H9 (cell line): ENCODE data around the gene KIF16B. TPM values are rescaled to one million over a fixed set of nuclear protein-coding genes. Genes with fewer than 3 reads are reported as not detected.

ENCODE experiments used
- DNase-seq: peaks from one replicate; pipeline ENCODE4 v3.0.0-alpha.2; 2017
- H2AFZ ChIP-seq: one replicate; pipeline ENCODE4 v1.6.1; 2013; ENCODE audit warnings: mild to moderate bottlenecking, low read length, control low read depth, moderate library complexity
- H2AK5ac ChIP-seq: 2 replicates; pipeline ENCODE4 v1.6.1; 2013; ENCODE audit warnings: low read length, control low read depth, mixed read lengths; ENCODE audit not compliant: insufficient read length
- H2BK120ac ChIP-seq: one replicate; pipeline ENCODE4 v1.6.1; 2013; ENCODE audit warnings: low read depth, mild to moderate bottlenecking, low read length, control low read depth, inconsistent platforms; ENCODE audit not compliant: poor library complexity, severe bottlenecking
- H2BK12ac ChIP-seq: 2 replicates; pipeline ENCODE4 v1.6.1; 2013; ENCODE audit warnings: low read length, control low read depth, mixed read lengths, low read depth; ENCODE audit not compliant: insufficient read length
- H2BK15ac ChIP-seq: 2 replicates; pipeline ENCODE4 v1.6.1; 2013; ENCODE audit warnings: low read depth, low read length, control low read depth
- H2BK20ac ChIP-seq: one replicate; pipeline ENCODE4 v1.6.1; 2013; ENCODE audit warnings: low read depth, mild to moderate bottlenecking, low read length, control low read depth, inconsistent platforms; ENCODE audit not compliant: poor library complexity, severe bottlenecking
- H2BK5ac ChIP-seq: 2 replicates; pipeline ENCODE4 v1.6.1; 2013; ENCODE audit warnings: low read length, control low read depth, mixed read lengths; ENCODE audit not compliant: insufficient read length
- H3K14ac ChIP-seq: 2 replicates; pipeline ENCODE4 v1.6.1; 2013; ENCODE audit warnings: low read length, control low read depth; ENCODE audit not compliant: insufficient read depth
- H3K18ac ChIP-seq: 2 replicates; pipeline ENCODE4 v1.6.1; 2013; ENCODE audit warnings: low read depth, mild to moderate bottlenecking, mixed read lengths, low read length, control low read depth; ENCODE audit not compliant: insufficient read length
- H3K23ac ChIP-seq: 2 replicates; pipeline ENCODE4 v1.6.1; 2013; ENCODE audit warnings: low read length, control low read depth, mixed read lengths, low read depth; ENCODE audit not compliant: insufficient read length
- H3K23me2 ChIP-seq: 2 replicates; pipeline ENCODE4 v1.6.1; 2013; ENCODE audit warnings: low read depth, mild to moderate bottlenecking, mixed read lengths, low read length, control low read depth; ENCODE audit not compliant: insufficient read length, poor library complexity, severe bottlenecking
- H3K27ac ChIP-seq: 2 replicates; pipeline ENCODE4 v1.5.1; 2013; ENCODE audit warnings: low read length, control low read depth, mixed read lengths, low read depth; ENCODE audit not compliant: insufficient read length
- H3K27me3 ChIP-seq: 2 replicates; pipeline ENCODE4 v1.6.1; 2013; ENCODE audit warnings: low read length, control low read depth, inconsistent platforms; ENCODE audit not compliant: insufficient read depth
- H3K4ac ChIP-seq: 2 replicates; pipeline ENCODE4 v1.6.1; 2013; ENCODE audit warnings: low read depth, mild to moderate bottlenecking, control low read depth, inconsistent platforms, low read length, moderate library complexity
- H3K4me1 ChIP-seq: 2 replicates; pipeline ENCODE4 v1.6.1; 2013; ENCODE audit warnings: low read length, control low read depth, inconsistent platforms; ENCODE audit not compliant: insufficient read depth
- H3K4me2 ChIP-seq: 2 replicates; pipeline ENCODE4 v1.6.1; 2013; ENCODE audit warnings: low read length, control low read depth, mixed read lengths; ENCODE audit not compliant: insufficient read length, insufficient read depth
- H3K56ac ChIP-seq: 2 replicates; pipeline ENCODE4 v1.6.1; 2013; ENCODE audit warnings: low read depth, mild to moderate bottlenecking, mixed read lengths, low read length, control low read depth; ENCODE audit not compliant: insufficient read length
- H3K79me1 ChIP-seq: 2 replicates; pipeline ENCODE4 v1.6.1; 2013; ENCODE audit warnings: low read depth, mild to moderate bottlenecking, moderate library complexity, low read length, control low read depth, inconsistent platforms; ENCODE audit not compliant: insufficient read depth, poor library complexity, severe bottlenecking
- H3K79me2 ChIP-seq: 2 replicates; pipeline ENCODE4 v1.6.1; 2013; ENCODE audit warnings: low read length, control low read depth, inconsistent platforms; ENCODE audit not compliant: insufficient read depth
- H3K9ac ChIP-seq: 2 replicates; pipeline ENCODE4 v1.6.1; 2013; ENCODE audit warnings: low read length, control low read depth, mixed read lengths; ENCODE audit not compliant: insufficient read length; ENCODE audit errors: extremely low read depth
- H3K9me3 ChIP-seq: one replicate; pipeline ENCODE4 v1.6.1; 2013; ENCODE audit warnings: low read depth, low read length, inconsistent platforms; ENCODE audit not compliant: control insufficient read depth
- H3T11ph ChIP-seq: one replicate; pipeline ENCODE4 v1.6.1; 2013; ENCODE audit warnings: mild to moderate bottlenecking, low read length, control low read depth, inconsistent platforms
- H4K20me1 ChIP-seq: one replicate; pipeline ENCODE4 v1.6.1; 2013; ENCODE audit not compliant: control insufficient read depth, insufficient read length, insufficient read depth
- H4K5ac ChIP-seq: 2 replicates; pipeline ENCODE4 v1.6.1; 2013; ENCODE audit warnings: low read depth, mild to moderate bottlenecking, mixed read lengths, low read length, control low read depth; ENCODE audit not compliant: insufficient read length
- H4K8ac ChIP-seq: replicated peaks from 2 replicates; pipeline ENCODE4 v1.6.1; 2013; ENCODE audit warnings: low read length, control low read depth, mixed read lengths, low read depth; ENCODE audit not compliant: insufficient read length
- H4K91ac ChIP-seq: 2 replicates; pipeline ENCODE4 v1.6.1; 2013; ENCODE audit warnings: low read depth, mild to moderate bottlenecking, moderate library complexity, mixed read lengths, low read length, control low read depth; ENCODE audit not compliant: insufficient read length
- H3K27ac Mint-ChIP-seq, 3 experiments: 2 replicates in 2 of 3; 3 replicates in 1 of 3; pipeline ENCODE4 v1.8.0; 2020 to 2021; ENCODE audit warnings: mixed read lengths in 3 of 3, mild to moderate bottlenecking in 1 of 3, moderate library complexity in 1 of 3
- H3K27me3 Mint-ChIP-seq: 2 replicates; pipeline ENCODE4 v1.8.0; 2021; ENCODE audit warnings: low read depth, mild to moderate bottlenecking, moderate library complexity, mixed read lengths
- H3K36me3 Mint-ChIP-seq, 3 experiments: 2 replicates in 2 of 3; 3 replicates in 1 of 3; pipeline ENCODE4 v1.8.0; 2020 to 2021; ENCODE audit warnings: low read depth in 3 of 3, mixed read lengths in 3 of 3; ENCODE audit not compliant: insufficient read depth in 1 of 3
- H3K4me1 Mint-ChIP-seq, 2 experiments: 2 replicates each; pipeline ENCODE4 v1.8.0; 2020; ENCODE audit warnings: mixed read lengths in 2 of 2
- H3K4me3 Mint-ChIP-seq, 2 experiments: 2 replicates in 1 of 2; 3 replicates in 1 of 2; pipeline ENCODE4 v1.8.0; 2020 to 2021; ENCODE audit warnings: mild to moderate bottlenecking in 2 of 2, mixed read lengths in 2 of 2, moderate library complexity in 1 of 2
- H3K9me3 Mint-ChIP-seq, 2 experiments: 2 replicates in 1 of 2; 3 replicates in 1 of 2; pipeline ENCODE4 v1.8.0; 2020; ENCODE audit warnings: mild to moderate bottlenecking in 2 of 2, mixed read lengths in 2 of 2, moderate library complexity in 1 of 2
- WGBS: extraction: QIAGEN DNeasy Blood & Tissue Kit; methylation state at CpG from one replicate; pipeline ENCODE4 v1.1.7; 2013; ENCODE audit warnings: missing lambda C conversion rate, low lambda C conversion rate, mixed read lengths; ENCODE audit not compliant: insufficient read length; ENCODE audit errors: extremely low coverage; 5-methylcytosine and 5-hydroxymethylcytosine counted together
- total RNA-seq: library from RNA; stranded (reverse); gene quantifications from 2 replicates; pipeline ENCODE4 v1.2.1, GENCODE V29; 2021
- TF ChIP-seq, protein P1 (sequence below): fragments of 200-600 bp; sonication (generic); conservative IDR thresholded peaks from 3 replicates; pipeline ENCODE4 v1.8.0; 2021; ENCODE audit warnings: antibody characterized with exemption, mild to moderate bottlenecking

Gene KIF16B
- total RNA-seq, 1 experiment from 2014 or later, result 7.4 TPM

DNA sequence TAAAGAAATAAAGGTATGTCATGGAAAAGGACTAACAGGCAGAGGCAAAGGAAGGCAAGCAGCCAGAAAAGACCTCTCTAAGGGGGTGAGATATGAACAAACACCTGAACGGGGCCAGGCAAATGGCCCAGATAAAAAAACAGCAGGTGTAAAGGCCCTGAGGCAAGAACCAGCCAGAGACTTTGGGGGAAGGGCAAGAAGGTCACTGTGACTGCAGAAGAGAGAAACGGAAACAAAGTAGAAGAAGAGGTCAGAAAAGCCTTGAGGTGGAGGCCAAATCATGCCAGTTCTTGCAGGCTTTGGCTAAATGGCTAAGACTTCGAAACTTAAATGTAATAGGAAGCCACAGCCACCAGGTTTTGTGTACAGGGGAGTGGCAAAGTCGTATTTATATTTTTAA lies 30.8 kb downstream of the KIF16B start:
- WGBS, result no CpG with 5 or more reads among the region's 4 CpGs
- H3K56ac ChIP-seq, result no peak overlapping the region
- H3K27ac ChIP-seq, result no peak overlapping the region
- H3K23ac ChIP-seq, result no peak overlapping the region
- H3K27me3 ChIP-seq, result no peaks in the 10 kb centered on the region
- no peaks in the 10 kb centered on the region for H3K9me3 Mint-ChIP-seq
- no peaks in the 10 kb centered on the region for H3K9me3 ChIP-seq
- H3K18ac ChIP-seq, result no peak overlapping the region
- H3K4me3 Mint-ChIP-seq, result no peak overlapping the region
- H3K79me1 ChIP-seq, result peaks cover 3% of the 10 kb centered on the region
- H3T11ph ChIP-seq, result no peak overlapping the region
- no peaks in the 10 kb centered on the region for H3K27me3 Mint-ChIP-seq
- H3K4me1 Mint-ChIP-seq, result peaks cover 0 to 16% of the 10 kb centered on the region in 2 experiments; a peak in 3 of 4 replicates
- H2AFZ ChIP-seq, result no peak overlapping the region
- H2BK15ac ChIP-seq, result no peak overlapping the region
- H4K5ac ChIP-seq, result no peak overlapping the region
- H2AK5ac ChIP-seq, result no peak overlapping the region
- H2BK5ac ChIP-seq, result no peak overlapping the region
- H3K4me1 ChIP-seq, result no peaks in the 10 kb centered on the region; the same call in 1 of the 2 replicates
- H3K23me2 ChIP-seq, result no peaks in the 10 kb centered on the region
- no peaks in the 10 kb centered on the region for H3K79me2 ChIP-seq
- no peaks in the 10 kb centered on the region for H4K20me1 ChIP-seq
- H3K4me2 ChIP-seq, result no peak overlapping the region
- TF ChIP-seq, protein P1, sequence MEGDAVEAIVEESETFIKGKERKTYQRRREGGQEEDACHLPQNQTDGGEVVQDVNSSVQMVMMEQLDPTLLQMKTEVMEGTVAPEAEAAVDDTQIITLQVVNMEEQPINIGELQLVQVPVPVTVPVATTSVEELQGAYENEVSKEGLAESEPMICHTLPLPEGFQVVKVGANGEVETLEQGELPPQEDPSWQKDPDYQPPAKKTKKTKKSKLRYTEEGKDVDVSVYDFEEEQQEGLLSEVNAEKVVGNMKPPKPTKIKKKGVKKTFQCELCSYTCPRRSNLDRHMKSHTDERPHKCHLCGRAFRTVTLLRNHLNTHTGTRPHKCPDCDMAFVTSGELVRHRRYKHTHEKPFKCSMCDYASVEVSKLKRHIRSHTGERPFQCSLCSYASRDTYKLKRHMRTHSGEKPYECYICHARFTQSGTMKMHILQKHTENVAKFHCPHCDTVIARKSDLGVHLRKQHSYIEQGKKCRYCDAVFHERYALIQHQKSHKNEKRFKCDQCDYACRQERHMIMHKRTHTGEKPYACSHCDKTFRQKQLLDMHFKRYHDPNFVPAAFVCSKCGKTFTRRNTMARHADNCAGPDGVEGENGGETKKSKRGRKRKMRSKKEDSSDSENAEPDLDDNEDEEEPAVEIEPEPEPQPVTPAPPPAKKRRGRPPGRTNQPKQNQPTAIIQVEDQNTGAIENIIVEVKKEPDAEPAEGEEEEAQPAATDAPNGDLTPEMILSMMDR, result no peak
- H2BK12ac ChIP-seq, result no peak overlapping the region
- H3K27ac Mint-ChIP-seq, result no peak overlapping the region; a peak in 2 of 7 replicates
- no peak overlapping the region for H4K8ac ChIP-seq
- H3K36me3 Mint-ChIP-seq, result 0 out of 7 replicates have a peak, but pooled peaks cover 0 to 2% (median 0%) of the 10 kb centered on the region in 3 experiments
- no peak overlapping the region for H4K91ac ChIP-seq
- no peak overlapping the region for H2BK20ac ChIP-seq
- H3K9ac ChIP-seq, result no peak overlapping the region
- H3K4ac ChIP-seq, result no peak overlapping the region
- no peak overlapping the region for H2BK120ac ChIP-seq
- DNase-seq, result no peak
- H3K14ac ChIP-seq, result no peak overlapping the region
